RWPE1 (cell line): ENCODE data around the gene CHAF1B.

Experiments
- CTCF ChIA-PET: fragments of 350-600 bp; sonication (Branson Sonifier 250); formaldehyde crosslinking; extraction: SDS; loops from one replicate; lab custom pipeline; 2021; lab: Yijun Ruan, JAX
- POLR2A ChIA-PET: fragments of 400-600 bp; formaldehyde crosslinking; extraction: SDS; loops from one replicate; lab custom pipeline; 2020; ENCODE audit warnings: antibody characterized with exemption; ENCODE audit not compliant: low non-redundant PET; lab: Yijun Ruan, JAX
- DNase-seq: peaks from one replicate; pipeline ENCODE4 v3.0.0; 2012; ENCODE audit warnings: low spot score
- H3K27ac ChIP-seq: fragments of 450-650 bp; 2 replicates; pipeline ENCODE4 v1.5.1; 2017
- TF ChIP-seq, protein P1 (sequence below): fragments of 450-650 bp; conservative IDR thresholded peaks from 2 replicates; pipeline ENCODE4 v1.5.1; 2017; ENCODE audit warnings: low read depth, mild to moderate bottlenecking

CHAF1B gene

GRCh38 chr21:36437745-36438128 is 52.5 kb downstream of the CHAF1B start:
- CTCF ChIA-PET: interaction anchor here (0.6 to 0.9 kb wide), 2 partner anchors 231 to 1378 kb away, joined by 3 to 4 read pairs; no protein-coding TSS in a partner anchor
- no peak for DNase-seq
- TF ChIP-seq, protein P1, sequence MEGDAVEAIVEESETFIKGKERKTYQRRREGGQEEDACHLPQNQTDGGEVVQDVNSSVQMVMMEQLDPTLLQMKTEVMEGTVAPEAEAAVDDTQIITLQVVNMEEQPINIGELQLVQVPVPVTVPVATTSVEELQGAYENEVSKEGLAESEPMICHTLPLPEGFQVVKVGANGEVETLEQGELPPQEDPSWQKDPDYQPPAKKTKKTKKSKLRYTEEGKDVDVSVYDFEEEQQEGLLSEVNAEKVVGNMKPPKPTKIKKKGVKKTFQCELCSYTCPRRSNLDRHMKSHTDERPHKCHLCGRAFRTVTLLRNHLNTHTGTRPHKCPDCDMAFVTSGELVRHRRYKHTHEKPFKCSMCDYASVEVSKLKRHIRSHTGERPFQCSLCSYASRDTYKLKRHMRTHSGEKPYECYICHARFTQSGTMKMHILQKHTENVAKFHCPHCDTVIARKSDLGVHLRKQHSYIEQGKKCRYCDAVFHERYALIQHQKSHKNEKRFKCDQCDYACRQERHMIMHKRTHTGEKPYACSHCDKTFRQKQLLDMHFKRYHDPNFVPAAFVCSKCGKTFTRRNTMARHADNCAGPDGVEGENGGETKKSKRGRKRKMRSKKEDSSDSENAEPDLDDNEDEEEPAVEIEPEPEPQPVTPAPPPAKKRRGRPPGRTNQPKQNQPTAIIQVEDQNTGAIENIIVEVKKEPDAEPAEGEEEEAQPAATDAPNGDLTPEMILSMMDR: no peak
- H3K27ac ChIP-seq: peak overlapping the region; percentile 78
- POLR2A ChIA-PET: no interaction called here

DNA sequence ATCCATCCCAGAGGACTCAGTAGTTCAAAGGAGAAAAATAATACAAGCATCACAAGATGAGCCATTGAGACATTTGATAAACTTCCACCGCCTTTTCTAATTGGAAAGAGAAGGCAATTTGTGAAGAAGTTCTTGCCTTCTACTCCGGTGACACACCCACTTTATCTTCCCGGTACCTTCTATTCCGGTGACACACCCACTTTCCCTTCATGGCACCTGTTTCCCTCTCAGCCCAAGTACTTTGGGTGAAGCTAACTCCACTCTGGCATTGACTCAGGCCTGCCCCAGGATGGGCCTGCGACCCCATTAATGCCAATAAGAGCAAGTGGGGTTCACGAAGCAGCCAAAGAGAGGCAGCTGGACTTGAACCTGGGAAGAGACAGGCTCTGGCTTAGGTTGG is 56.5 kb downstream of the CHAF1B start:
- POLR2A ChIA-PET: no interaction called here
- TF ChIP-seq, protein P1: no peak
- no peak overlapping the region for H3K27ac ChIP-seq
- CTCF ChIA-PET: no interaction called here
- no peak for DNase-seq

DNA sequence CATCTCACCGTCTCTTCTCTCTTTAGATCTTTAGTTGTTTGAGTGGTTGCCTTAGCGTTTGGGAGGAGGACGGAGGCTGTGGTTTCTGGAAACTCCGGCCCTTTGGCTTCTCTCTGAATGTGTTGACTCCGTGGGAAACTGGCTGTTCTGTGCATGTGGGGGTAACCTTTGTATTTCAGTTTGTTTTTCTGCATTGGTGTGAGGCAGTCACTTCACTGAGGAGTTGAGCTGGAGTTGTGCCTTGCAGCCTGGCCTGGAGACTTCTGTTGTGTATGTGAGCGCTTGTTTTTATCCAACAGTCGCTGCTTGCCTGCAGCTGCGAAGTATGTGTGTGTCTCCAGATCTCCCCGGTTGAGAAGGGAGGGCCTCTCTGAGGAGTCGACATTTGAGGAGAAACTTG is 61.1 kb downstream of the CHAF1B start:
- ChIA-PET POLR2A (no interaction called here), CTCF (no interaction called here)
- H3K27ac ChIP-seq: no peak overlapping the region
- TF ChIP-seq, protein P1: no peak
- no peak for DNase-seq

DNA sequence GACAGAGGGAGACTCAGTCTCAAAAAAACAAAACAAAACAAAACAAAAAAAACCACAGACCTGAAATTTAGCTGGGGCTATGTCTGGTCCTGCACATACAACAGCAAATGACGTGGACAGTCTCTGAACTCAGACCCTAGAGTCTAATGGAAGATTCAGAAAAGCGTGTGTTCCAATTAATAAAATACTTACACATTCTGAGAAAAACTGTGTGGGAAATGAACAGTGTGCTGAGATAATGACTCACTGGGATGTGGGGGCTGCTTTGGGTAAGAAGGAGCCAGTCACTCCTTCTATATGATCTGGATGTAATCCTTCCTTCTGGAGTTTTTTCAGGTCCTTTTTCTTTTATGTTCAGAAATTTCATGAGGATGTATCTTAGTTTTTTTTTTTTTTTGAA is 65.3 kb downstream of the CHAF1B start:
- POLR2A ChIA-PET: no interaction called here
- DNase-seq: no peak
- TF ChIP-seq, protein P1: no peak
- CTCF ChIA-PET: no interaction called here
- H3K27ac ChIP-seq: 0 out of 2 replicates have a peak overlapping the region, but pooled peaks have one; percentile 17

DNA sequence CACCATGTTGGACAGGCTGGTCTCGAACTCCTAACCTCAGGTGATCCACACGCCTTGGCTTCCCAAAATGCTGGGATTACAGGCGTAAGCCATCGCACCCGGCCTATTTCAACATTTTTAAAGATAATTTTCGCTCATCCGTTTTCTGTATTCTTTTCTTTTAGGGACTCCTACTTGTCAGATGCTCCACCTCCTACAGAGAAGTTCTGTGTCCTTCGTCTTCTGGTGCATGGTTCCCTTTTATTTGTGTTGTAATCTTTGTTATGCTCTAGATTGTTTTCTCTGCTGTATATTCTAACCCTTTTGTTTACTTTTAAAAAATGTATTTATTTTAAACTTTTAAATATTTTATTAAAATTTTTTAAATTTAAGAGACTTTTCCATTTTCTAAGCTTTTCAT is 66.3 kb downstream of the CHAF1B start:
- no peak overlapping the region for H3K27ac ChIP-seq
- ChIA-PET CTCF (no interaction called here), POLR2A (no interaction called here)
- DNase-seq: no peak
- TF ChIP-seq, protein P1: no peak

- POLR2A ChIA-PET: no interaction called here
- TF ChIP-seq, protein P1: no peak
- DNase-seq: no peak
- H3K27ac ChIP-seq: no peak overlapping the region
- CTCF ChIA-PET: no interaction called here
These were observed 67.2 kb downstream of the CHAF1B start for GRCh38 chr21:36452281-36452825.
